SK-N-SH treated with all-trans-retinoic acid at 6 μM for 48 hours (cell line): ENCODE measurements around the gene EFEMP1.

ENCODE experiments used
- ATAC-seq: fragments of 200-7000 bp; cut with Tn5 transposase; 3 replicates; pipeline ENCODE4 v1.9.1; 2020; ENCODE audit warnings: mild to moderate bottlenecking, moderate library complexity
- ARNTL ChIP-seq: fragments of 450-650 bp; formaldehyde crosslinking; IDR thresholded peaks from 2 replicates; pipeline ENCODE4 v1.5.0; 2020; ENCODE audit warnings: low read depth, mild to moderate bottlenecking, moderate library complexity, borderline replicate concordance
- BACH2 ChIP-seq: fragments of 250-450 bp; sonication (Bioruptor Pico); IDR thresholded peaks from 2 replicates; pipeline ENCODE4 v1.9.0; 2021; ENCODE audit warnings: mild to moderate bottlenecking, borderline replicate concordance
- CREB5 ChIP-seq: fragments of 250-450 bp; sonication (Bioruptor Pico); IDR thresholded peaks from 2 replicates; pipeline ENCODE4 v1.5.1; 2020; ENCODE audit warnings: low read depth, mild to moderate bottlenecking, moderate library complexity
- CSDC2 ChIP-seq: fragments of 250-450 bp; sonication (Bioruptor Pico); IDR thresholded peaks from 2 replicates; pipeline ENCODE4 v1.5.0; 2020; ENCODE audit warnings: mild to moderate bottlenecking, moderate library complexity
- CSRNP3 ChIP-seq: fragments of 250-450 bp; sonication (Bioruptor Pico); IDR thresholded peaks from 2 replicates; pipeline ENCODE4 v1.5.1; 2021; ENCODE audit warnings: mild to moderate bottlenecking, moderate library complexity
- ESRRG ChIP-seq: fragments of 250-450 bp; sonication (Bioruptor Pico); IDR thresholded peaks from 2 replicates; pipeline ENCODE4 v1.6.1; 2021; ENCODE audit warnings: mild to moderate bottlenecking
- ISL1 ChIP-seq: fragments of 250-450 bp; sonication (Bioruptor Pico); IDR thresholded peaks from 2 replicates; pipeline ENCODE4 v2.1.2; 2022; ENCODE audit warnings: mild to moderate bottlenecking, moderate library complexity
- OSR1 ChIP-seq: fragments of 250-450 bp; sonication (Bioruptor Pico); IDR thresholded peaks from 2 replicates; pipeline ENCODE4 v1.8.0; 2022; ENCODE audit warnings: moderate library complexity, mild to moderate bottlenecking, inconsistent platforms
- PATZ1 ChIP-seq: fragments of 250-450 bp; sonication (Bioruptor Pico); IDR thresholded peaks from 2 replicates; pipeline ENCODE4 v1.8.0; 2020; ENCODE audit warnings: mild to moderate bottlenecking, moderate library complexity, borderline replicate concordance
- SNAI2 ChIP-seq: fragments of 250-450 bp; sonication (Bioruptor Pico); IDR thresholded peaks from 2 replicates; pipeline ENCODE4 v1.5.0; 2020; ENCODE audit warnings: mild to moderate bottlenecking, moderate library complexity
- TCF4 ChIP-seq: fragments of 250-450 bp; sonication (Bioruptor Pico); IDR thresholded peaks from 2 replicates; pipeline ENCODE4 v1.8.0; 2021; ENCODE audit warnings: mild to moderate bottlenecking, moderate library complexity, borderline replicate concordance
- TOX ChIP-seq: fragments of 250-450 bp; sonication (Bioruptor Pico); IDR thresholded peaks from 2 replicates; pipeline ENCODE4 v1.8.0; 2021; ENCODE audit warnings: mild to moderate bottlenecking, moderate library complexity, borderline replicate concordance
- TSHZ2 ChIP-seq: fragments of 250-450 bp; sonication (Bioruptor Pico); IDR thresholded peaks from 2 replicates; pipeline ENCODE4 v1.5.0; 2020; ENCODE audit warnings: mild to moderate bottlenecking, moderate library complexity
- ZFP3 ChIP-seq: fragments of 250-450 bp; sonication (Bioruptor Pico); IDR thresholded peaks from 2 replicates; pipeline ENCODE4 v1.5.0; 2020; ENCODE audit warnings: mild to moderate bottlenecking, moderate library complexity
- ZNF565 ChIP-seq: fragments of 450-650 bp; formaldehyde crosslinking; conservative IDR thresholded peaks from 2 replicates; pipeline ENCODE4 v1.5.0; 2020; ENCODE audit warnings: low read depth, mild to moderate bottlenecking, moderate library complexity
- ZNF8 ChIP-seq: fragments of 450-650 bp; formaldehyde crosslinking; IDR thresholded peaks from 2 replicates; pipeline ENCODE4 v1.5.0; 2020; ENCODE audit warnings: mild to moderate bottlenecking, moderate library complexity
- TF ChIP-seq, protein P1 (sequence below): fragments of 250-450 bp; sonication (Bioruptor Pico); IDR thresholded peaks from 2 replicates; pipeline ENCODE4 v1.8.0; 2021; ENCODE audit warnings: low read depth, mild to moderate bottlenecking, moderate library complexity, borderline replicate concordance

Gene EFEMP1

GRCh38 chr2:55901322-55901721, 22.3 kb downstream of the EFEMP1 start:
- ATAC-seq = peak; percentile 82

GRCh38 chr2:55899881-55900280, 23.7 kb downstream of the EFEMP1 start:
- peak; percentile 70; the same call in 1 of the 2 replicates for TF ChIP-seq TOX (CRISPR knock-in tag)
- TF ChIP-seq PATZ1 = no peak
- ATAC-seq = peak; percentile 82

More at GRCh38 chr2:55901322-55901721, 22.3 kb downstream of the EFEMP1 start:
- no peak for TF ChIP-seq OSR1
- TF ChIP-seq CREB5 (CRISPR knock-in tag) = no peak
- no peak for TF ChIP-seq TOX (CRISPR knock-in tag)
- TF ChIP-seq ISL1 (CRISPR knock-in tag) = no peak
- TF ChIP-seq ARNTL (CRISPR knock-in tag) = no peak
- TF ChIP-seq PATZ1 = no peak
- no peak for TF ChIP-seq ESRRG (CRISPR knock-in tag)
- TF ChIP-seq SNAI2 (CRISPR knock-in tag) = no peak
- no peak for TF ChIP-seq ZFP3 (CRISPR knock-in tag)
- no peak for TF ChIP-seq CSDC2 (CRISPR knock-in tag)

- ATAC-seq = no peak
- no peak for TF ChIP-seq SNAI2 (CRISPR knock-in tag)
- TF ChIP-seq ZNF565 (CRISPR knock-in tag) = no peak
- TF ChIP-seq ESRRG (CRISPR knock-in tag) = no peak
Measured at GRCh38 chr2:55898386-55899040, 25.1 kb downstream of the EFEMP1 start.

DNA sequence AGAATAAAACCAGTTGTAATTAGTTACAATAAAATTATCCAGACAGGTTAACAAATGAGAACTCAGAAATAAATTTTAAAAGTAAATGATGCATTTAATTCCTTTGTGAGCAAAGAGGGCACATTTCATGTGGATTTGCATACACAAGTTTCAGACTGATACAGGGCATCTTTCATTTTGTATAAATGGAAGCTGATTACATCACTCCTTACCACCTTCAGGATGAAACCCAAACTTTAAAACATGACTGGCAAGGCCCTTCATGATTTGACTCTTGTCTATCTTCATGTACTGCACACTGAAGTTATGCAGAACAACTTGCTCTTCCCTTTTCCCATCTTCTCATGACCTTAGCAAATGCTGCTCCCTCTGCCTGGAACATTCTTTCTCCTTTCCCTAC, 26.9 kb downstream of the EFEMP1 start:
- TF ChIP-seq OSR1 = no peak
- TF ChIP-seq ZNF8 (CRISPR knock-in tag) = no peak
- no peak for ATAC-seq

DNA sequence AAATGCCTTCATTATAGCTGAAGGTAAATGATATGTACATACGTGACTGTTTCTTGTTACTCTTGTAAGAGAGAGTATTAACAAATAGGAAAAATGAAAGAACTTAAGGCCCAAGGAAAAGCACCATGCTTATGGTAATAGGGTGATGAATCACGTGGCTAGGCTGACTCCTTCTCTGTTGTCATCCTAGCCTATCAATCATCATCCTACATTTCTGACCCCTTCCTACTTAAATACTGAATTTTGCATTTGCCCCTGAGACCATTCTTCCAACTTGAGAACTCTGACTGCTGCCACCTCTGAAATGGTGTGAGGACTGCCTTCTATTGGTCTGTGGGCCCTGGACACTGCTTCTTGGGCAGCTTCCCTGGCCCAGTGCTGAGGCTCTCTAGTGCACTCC, 28.9 kb downstream of the EFEMP1 start:
- no peak for ATAC-seq
- TF ChIP-seq BACH2 (CRISPR knock-in tag) = no peak
- no peak for TF ChIP-seq ZNF8 (CRISPR knock-in tag)
- no peak for TF ChIP-seq ISL1 (CRISPR knock-in tag)
- TF ChIP-seq TOX (CRISPR knock-in tag) = no peak
- no peak for TF ChIP-seq TCF4 (CRISPR knock-in tag)
- no peak for TF ChIP-seq ZFP3 (CRISPR knock-in tag)
- TF ChIP-seq, protein P1, sequence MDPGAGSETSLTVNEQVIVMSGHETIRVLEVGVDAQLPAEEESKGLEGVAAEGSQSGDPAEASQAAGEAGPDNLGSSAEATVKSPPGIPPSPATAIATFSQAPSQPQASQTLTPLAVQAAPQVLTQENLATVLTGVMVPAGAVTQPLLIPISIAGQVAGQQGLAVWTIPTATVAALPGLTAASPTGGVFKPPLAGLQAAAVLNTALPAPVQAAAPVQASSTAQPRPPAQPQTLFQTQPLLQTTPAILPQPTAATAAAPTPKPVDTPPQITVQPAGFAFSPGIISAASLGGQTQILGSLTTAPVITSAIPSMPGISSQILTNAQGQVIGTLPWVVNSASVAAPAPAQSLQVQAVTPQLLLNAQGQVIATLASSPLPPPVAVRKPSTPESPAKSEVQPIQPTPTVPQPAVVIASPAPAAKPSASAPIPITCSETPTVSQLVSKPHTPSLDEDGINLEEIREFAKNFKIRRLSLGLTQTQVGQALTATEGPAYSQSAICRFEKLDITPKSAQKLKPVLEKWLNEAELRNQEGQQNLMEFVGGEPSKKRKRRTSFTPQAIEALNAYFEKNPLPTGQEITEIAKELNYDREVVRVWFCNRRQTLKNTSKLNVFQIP = no peak
- no peak for TF ChIP-seq OSR1
- no peak for TF ChIP-seq CSRNP3 (CRISPR knock-in tag)
- TF ChIP-seq ARNTL (CRISPR knock-in tag) = no peak
- no peak for TF ChIP-seq TSHZ2 (CRISPR knock-in tag)
- TF ChIP-seq CREB5 (CRISPR knock-in tag) = no peak
- TF ChIP-seq ZNF565 (CRISPR knock-in tag) = no peak
- TF ChIP-seq PATZ1 = no peak
- no peak for TF ChIP-seq SNAI2 (CRISPR knock-in tag)
- no peak for TF ChIP-seq ESRRG (CRISPR knock-in tag)
